Measurements from ENCODE around the gene CDKN1A. TPM values are rescaled to one million over a fixed set of nuclear protein-coding genes. Genes with fewer than 3 reads are reported as not detected.
A peak's percentile ranks its signal among the peaks of the same experiment; 100 is the strongest.

The CDKN1A gene
- total RNA-seq, 6 donors from 2014 or later, result 61.8 to 186 (median 127) TPM

GRCh38 chr6:36676141-36677058 lies 2.1 kb upstream of the CDKN1A start:
- H3K27ac ChIP-seq, result peak overlapping the region in 3 of 4 donors; percentile 98 to 100 (median 99)
- H3K4me1 ChIP-seq, result peaks cover 18 to 35% (median 24%) of the 10 kb centered on the region in 4 donors
- H3K9me3 ChIP-seq, result no peaks in the 10 kb centered on the region
- no peak for ATAC-seq (ENCODE audit: low FRiP score in 2 of 2)
- WGBS, 2 donors, result 73 to 78% methylated on average over 4 of the region's 4 CpGs
- no peak overlapping the region for H3K4me3 ChIP-seq
- H3K27me3 ChIP-seq, result no peaks in the 10 kb centered on the region
- no peak for DNase-seq
- no peaks in the 10 kb centered on the region for H3K36me3 ChIP-seq
- no peak for TF ChIP-seq POLR2AphosphoS5 (IDR thresholded peaks at IDR 0.05)
- TF ChIP-seq CTCF (IDR thresholded peaks at IDR 0.05), result no peak
- no peak for TF ChIP-seq EP300 (IDR thresholded peaks at IDR 0.05)
- TF ChIP-seq POLR2A (IDR thresholded peaks at IDR 0.05), result no peak

GRCh38 chr6:36677059-36677749 lies 1.3 kb upstream of the CDKN1A start:
- no peak for DNase-seq
- Histone ChIP-seq H3K36me3 (no peaks in the 10 kb centered on the region), H3K4me1 (peaks cover 23 to 43% (median 30%) of the 10 kb centered on the region in 4 donors), H3K4me3 (no peak overlapping the region), H3K27ac (peak overlapping the region; percentile 17 to 100 (median 98)), H3K9me3 (no peaks in the 10 kb centered on the region), H3K27me3 (no peaks in the 10 kb centered on the region)
- no peak for ATAC-seq (ENCODE audit: low FRiP score in 2 of 2)
- WGBS, 2 donors, result 60 to 72% methylated on average over 6 to 7 of the region's 7 CpGs
- TF ChIP-seq POLR2A (IDR thresholded peaks at IDR 0.05), result no peak
- TF ChIP-seq CTCF (IDR thresholded peaks at IDR 0.05), result no peak
- no peak for TF ChIP-seq EP300 (IDR thresholded peaks at IDR 0.05)
- no peak for TF ChIP-seq POLR2AphosphoS5 (IDR thresholded peaks at IDR 0.05)

- 12 to 17% methylated on average over 10 of the region's 10 CpGs for WGBS, 2 donors
- no peaks in the 10 kb centered on the region for H3K9me3 ChIP-seq
- H3K27me3 ChIP-seq, result no peaks in the 10 kb centered on the region
- peaks cover 30 to 50% (median 37%) of the 10 kb centered on the region in 4 donors for H3K4me1 ChIP-seq
- DNase-seq (no peak), ATAC-seq (ENCODE audit: low FRiP score in 2 of 2) (no peak)
- peaks cover 0 to 6% (median 2%) of the 10 kb centered on the region in 4 donors for H3K36me3 ChIP-seq
- peak overlapping the region; percentile 97 to 100 (median 98) for H3K27ac ChIP-seq
- H3K4me3 ChIP-seq, result peak overlapping the region in 3 of 4 donors; percentile 61 to 84 (median 76)
- no peak for TF ChIP-seq EP300 (IDR thresholded peaks at IDR 0.05)
- TF ChIP-seq CTCF (IDR thresholded peaks at IDR 0.05), result no peak
- TF ChIP-seq POLR2AphosphoS5 (IDR thresholded peaks at IDR 0.05), result no peak
- no peak for TF ChIP-seq POLR2A (IDR thresholded peaks at IDR 0.05)
Measured at GRCh38 chr6:36677753-36678487, 594 bp upstream of the CDKN1A start.

GRCh38 chr6:36679043-36679833 lies 724 bp downstream of the CDKN1A start:
- peaks cover 3 to 20% (median 9%) of the 10 kb centered on the region in 4 donors for H3K36me3 ChIP-seq
- no peaks in the 10 kb centered on the region for H3K27me3 ChIP-seq
- H3K27ac ChIP-seq, result peak overlapping the region; percentile 97 to 100 (median 98)
- peaks cover 38 to 55% (median 44%) of the 10 kb centered on the region in 4 donors for H3K4me1 ChIP-seq
- ATAC-seq (ENCODE audit: low FRiP score in 2 of 2) (peak; percentile 45 to 71), DNase-seq (peak; percentile 82 to 91)
- peak in 3 of 4 donors; percentile 55 to 94 (median 89) for TF ChIP-seq EP300 (IDR thresholded peaks at IDR 0.05)
- TF ChIP-seq POLR2A (IDR thresholded peaks at IDR 0.05), result peak in 1 of 4 donors; percentile 49
- no peak for TF ChIP-seq CTCF (IDR thresholded peaks at IDR 0.05)
- TF ChIP-seq POLR2AphosphoS5 (IDR thresholded peaks at IDR 0.05), result peak; percentile 78 to 87
- 2% methylated on average over 39 of the region's 61 CpGs; no CpG with 5 or more reads in 1 of the 2 donors for WGBS, 2 donors
- peak overlapping the region; percentile 61 to 95 (median 80) for H3K4me3 ChIP-seq
- no peaks in the 10 kb centered on the region for H3K9me3 ChIP-seq
